ENCODE results near the gene SNTG2.
"Not testable (repeated sequence)": the region's sequence is repeated elsewhere in the genome, so short reads cannot be mapped to it uniquely, and the experiment has no call there.

The SNTG2 gene

DNA sequence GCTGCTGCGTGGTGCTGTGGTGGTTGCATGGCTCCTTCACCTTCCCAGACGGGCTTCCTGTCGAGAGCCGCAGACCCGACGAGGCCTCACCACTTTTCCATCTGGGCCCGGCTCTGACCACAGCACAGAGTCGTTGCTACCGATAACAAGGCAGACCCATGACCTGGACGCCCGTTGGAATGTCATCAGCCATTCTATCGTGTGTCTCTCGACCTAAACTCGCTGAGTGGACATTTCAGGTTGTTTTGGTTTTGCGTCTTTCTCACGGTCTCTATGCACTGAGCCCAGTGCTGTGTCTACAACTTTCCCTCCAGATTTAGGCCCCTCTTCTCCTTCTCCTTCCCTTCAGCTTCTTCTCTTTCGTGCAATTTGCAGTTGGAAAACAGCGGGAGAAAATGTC lies 257.9 kb downstream of the SNTG2 start:
- no peak for DNase-seq

DNA sequence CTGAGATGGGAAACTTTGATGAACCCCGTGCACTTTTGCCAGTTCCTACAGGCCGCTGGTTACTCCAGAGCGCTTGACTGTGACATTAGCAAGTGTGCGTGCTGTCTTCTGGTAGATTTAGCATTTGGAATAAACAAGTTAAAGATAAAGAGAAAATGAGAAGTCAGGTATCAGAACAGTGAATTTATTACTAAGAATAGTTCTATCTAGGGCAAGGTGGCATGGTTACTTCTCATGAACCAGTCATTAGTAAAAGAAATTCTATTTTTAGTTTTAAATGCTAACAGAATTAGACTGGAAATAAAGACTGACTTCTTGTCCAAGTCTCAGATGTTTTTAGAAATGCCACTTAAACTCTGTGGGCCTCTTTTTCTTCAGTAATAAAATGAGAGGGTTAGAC lies 258.6 kb downstream of the SNTG2 start:
- no peak for DNase-seq

DNA sequence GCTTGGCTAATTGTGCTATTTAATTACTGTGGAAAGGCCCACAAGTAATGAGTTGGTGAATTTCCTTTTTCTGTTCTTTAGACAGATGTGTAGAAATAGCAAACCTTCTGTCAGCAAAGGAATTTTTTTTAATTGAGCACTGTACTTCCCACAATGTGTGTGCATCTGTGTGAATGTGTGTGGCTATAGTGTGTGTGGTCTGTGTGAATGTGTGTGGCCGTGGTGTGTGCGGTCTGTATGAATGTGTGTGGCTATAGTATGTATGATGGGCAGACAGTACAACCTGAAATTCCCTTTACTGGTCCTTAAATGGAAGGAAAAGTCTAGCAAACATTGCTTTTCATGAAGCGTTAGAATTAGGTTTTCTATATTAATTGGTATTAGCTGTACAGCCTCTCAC lies 259.1 kb downstream of the SNTG2 start:
- no peak for DNase-seq

DNA sequence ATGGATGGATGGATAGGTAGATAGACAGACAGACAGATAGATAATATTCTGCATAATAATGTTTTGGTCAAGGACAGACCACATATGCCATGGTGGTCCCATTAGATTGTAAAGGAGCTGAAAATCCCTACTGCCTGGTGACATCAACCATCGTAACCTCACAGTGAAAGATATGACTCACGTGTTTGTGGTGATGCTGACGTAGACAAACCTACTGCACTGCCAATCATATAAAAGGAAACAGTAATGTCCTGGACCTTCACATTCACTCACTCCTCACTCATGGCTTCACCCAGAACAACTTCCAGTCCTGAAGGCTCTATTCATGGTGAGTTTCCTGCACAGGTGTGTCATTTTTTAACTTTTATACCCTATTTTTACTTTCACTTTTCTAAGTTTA lies 259.7 kb downstream of the SNTG2 start:
- DNase-seq, result no peak

DNA sequence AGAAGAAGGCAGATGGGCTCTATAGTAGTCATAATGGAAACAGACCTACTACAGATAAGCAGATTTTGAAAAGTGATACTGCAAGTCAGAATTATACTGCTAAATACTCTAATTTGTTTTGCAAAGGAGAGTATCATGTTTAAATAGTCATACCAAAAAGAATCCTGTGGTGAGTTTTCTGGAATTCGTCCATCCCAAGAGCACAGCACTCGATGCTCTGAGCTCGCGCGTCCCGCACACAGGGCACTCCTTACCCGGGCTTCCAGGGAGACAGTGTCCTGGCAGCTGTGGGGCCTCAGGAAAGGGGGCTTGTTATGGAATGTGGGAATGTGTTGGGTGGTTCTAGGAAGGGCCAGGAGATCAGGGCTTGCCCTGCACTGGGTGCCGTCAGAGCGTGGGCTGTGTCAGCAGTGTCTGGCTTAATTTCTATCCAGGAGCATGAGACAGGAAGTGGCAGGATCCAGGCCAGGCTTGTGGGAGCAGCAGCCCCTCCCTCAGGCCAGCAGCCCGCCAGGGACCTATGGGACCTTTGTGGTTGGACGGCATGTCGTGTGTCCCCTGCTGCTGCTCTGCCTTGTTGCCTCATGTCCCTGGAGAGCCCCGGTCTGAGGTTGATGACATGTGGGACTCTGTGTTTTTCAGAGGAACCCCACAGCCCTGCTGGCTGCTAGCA lies 269.4 kb downstream of the SNTG2 start:
- no peak for DNase-seq

DNA sequence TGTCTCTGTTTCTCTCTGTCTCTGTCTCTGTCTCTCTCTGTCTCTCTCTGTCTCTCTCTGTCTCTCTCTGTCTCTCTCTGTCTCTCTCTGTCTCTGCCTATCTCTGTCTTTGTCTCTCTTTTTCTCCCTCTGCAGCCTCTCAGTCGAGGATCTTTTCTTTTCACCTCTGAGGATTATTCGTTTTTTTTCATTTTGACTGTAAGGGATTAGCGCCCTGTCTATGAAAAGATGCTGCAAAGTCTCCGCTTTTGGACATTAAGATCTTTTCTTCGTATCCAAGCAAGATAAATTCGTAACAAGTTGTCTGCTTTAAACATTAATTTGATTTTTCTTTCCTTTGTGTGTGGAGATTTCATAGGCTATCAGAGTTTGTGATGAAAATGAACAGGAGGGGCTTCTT lies 271.4 kb downstream of the SNTG2 start:
- DNase-seq, result no peak

DNA sequence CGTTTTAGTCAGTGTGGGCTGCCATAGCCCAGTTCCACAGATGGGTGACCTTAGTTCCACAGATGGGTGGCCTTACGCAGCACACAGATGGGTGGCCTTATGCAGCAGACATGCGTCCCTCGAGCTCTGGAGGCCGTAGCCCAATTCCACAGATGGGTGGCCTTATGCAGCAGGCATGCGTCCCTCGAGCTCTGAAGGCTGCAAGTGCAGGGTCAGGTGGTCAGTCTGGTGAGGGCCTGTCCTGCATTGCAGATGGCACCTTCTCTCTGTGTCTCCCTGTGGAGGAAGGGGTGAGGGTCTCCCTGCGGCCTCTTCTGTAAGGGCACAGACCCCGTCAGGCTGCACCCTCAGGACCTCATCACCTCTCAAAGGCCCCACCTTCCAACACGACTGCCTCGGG lies 273.1 kb downstream of the SNTG2 start:
- no peak for DNase-seq

DNA sequence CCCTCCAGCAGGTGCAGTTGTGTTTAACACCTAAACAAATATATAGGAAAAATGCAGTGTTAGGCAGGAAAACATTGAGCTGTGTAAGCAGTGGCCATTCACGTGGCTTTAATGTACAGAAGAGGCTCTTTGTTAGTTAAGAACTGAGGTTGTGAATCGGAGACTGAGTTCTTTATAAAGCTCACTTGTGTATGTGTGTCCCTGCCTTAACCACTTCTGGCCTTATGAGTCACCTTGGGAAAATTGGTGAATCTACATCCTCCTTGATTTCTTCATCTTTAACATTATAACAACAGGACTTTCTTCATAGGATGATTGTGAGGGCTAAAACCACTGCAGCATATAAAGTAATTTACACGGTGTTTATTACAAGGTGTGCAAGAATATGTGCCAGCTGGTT lies 274.3 kb downstream of the SNTG2 start:
- DNase-seq, result no peak

DNA sequence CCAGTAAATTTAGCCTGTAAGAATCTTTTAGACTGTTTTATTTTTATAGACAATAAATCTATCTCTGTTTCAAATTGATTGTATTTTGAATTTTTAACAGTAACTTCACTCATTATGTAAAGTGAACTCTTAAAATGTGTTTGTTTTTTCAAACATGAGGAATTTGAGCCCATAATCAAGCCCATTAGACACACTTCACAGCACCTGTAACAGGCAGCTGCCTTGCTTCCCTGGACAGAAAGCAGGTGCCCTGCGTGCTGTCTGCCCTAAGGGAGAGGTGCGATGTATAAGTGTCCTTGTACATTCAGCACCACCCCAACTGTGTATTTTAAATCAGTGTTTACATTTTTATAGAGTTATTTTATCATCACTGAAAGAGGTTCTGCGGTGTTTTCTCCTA lies 276.1 kb downstream of the SNTG2 start:
- DNase-seq, result no peak

DNA sequence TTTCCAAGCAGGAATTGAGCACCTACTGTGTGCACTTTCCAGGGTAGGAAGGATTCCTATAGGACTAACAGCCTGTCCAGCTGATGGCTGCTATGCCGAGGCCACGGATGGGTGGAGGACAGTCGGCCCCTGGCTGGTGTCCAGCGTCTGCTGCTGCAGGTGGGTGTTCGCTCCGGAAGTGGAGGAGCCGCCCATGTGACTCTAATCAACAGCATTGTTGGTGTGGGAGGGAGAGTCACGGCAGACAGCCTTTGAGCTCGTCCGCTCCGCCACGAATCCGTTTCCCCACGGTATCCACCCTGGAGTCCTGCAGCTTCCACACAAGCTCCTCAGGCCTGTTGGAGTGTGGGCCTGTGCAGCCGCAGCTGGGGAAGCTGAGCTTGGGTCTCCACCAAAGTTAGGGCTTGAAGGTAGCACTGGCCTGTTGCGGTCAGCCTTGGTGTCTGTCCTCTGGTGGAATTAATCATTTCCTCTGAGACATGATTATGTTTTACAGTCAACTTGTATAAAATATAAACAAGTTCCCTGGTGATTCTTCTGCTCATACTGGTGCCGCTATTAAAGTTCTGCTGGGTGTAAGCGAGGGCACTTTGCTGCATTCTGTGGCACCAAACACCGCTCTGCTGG lies 276.7 kb downstream of the SNTG2 start:
- no peak for DNase-seq

DNA sequence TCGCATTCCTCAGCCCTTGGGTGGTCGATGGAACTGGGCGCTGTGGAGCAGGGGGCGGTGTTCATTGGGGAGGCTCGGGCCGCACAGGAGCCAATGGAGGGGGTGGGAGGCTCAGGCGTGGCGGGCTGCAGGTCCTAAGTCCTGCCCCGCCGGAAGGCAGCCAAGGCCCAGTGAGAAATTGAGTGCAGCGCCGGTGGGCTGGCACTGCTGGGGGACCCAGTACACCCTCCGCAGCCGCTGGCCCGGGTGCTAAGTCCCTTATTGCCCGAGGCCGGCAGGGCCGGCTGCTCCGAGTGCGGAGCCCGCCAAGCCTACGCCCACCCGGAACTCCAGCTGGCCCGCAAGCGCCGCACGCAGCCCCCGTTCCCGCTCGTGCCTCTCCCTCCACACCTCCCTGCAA lies 278.9 kb downstream of the SNTG2 start:
- not testable (repeated sequence) for DNase-seq

DNA sequence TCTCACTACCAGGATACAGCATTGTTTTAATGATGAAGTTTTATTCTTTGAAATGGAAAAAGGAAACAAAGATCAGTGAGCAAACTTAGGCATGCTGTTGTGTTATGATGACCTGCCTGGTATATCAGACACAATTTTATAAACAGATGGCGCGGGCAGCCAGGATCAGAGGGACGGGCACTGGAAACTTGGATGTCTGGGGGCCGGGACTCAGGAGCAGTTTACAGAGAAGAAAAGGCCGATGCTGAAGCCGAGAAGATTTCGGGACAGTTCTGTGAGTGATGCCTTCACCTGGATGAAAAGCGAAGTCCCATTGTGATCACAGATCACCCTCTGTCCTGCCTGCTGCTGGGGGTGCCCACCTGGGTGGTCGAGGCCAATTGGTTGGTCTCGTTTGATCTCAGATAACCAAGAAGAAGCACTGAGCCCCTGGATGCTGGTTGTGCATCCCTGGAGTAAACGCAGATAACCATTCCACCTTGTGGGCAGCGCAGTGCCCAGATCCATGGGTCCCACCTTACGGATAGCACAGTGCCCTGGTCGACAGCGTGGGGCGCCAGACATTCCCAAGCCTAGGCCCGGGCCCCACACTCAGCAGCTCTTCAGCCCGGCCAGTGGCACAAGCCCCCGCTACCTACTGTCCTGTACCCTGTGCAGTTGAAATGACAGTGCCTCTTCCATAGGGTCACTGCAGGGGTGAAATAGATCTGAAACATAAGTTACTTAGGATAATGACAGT lies 279.7 kb downstream of the SNTG2 start:
- DNase-seq, result no peak

DNA sequence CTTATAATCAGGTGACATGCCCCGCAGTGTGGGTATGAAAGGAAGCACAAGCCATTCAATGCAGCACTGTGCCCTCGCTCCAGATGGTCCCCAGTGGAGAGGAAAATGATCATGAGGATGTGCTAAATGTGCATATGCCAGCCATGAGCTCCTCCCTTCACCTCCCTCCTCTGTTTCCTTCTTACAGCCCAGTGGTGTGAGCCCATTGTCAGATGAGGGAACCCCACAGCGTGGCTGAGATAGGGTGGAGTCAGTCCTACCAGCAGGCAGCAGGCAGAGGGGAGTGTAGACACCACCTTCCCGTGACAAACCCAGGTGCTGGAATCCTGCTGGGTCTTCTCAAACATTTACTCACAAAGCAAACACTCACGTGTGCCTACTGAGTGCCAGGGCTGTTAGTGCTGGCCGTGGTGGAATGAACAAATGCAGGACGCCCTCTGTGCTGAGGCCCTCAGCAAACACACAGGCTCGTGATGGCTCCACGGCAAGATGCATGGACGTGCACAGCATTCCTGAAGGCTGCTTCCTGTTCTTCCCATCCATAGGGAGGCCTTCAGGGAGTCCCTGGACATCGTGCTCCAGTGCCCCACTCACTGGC lies 280.9 kb downstream of the SNTG2 start:
- no peak for DNase-seq

DNA sequence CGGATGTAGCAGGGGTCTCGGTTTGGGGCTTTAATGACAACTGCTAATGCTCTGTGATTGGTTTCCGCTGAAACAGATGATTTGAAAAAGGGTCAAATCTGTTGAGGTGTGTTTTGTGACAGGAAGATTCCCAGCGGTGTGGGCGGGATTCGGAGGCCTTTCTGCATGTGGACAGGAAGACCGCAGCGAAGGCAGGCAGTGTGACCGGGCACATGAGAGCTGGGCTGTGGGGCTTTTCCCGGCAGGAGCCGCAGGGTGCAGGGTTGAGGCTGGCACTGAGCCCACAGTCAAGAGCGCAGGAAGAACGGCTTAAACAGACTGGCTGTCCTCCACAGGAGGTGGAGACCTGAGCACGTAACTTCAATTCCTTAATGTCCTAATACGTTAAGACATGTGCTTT lies 282.6 kb downstream of the SNTG2 start:
- DNase-seq, result no peak

DNA sequence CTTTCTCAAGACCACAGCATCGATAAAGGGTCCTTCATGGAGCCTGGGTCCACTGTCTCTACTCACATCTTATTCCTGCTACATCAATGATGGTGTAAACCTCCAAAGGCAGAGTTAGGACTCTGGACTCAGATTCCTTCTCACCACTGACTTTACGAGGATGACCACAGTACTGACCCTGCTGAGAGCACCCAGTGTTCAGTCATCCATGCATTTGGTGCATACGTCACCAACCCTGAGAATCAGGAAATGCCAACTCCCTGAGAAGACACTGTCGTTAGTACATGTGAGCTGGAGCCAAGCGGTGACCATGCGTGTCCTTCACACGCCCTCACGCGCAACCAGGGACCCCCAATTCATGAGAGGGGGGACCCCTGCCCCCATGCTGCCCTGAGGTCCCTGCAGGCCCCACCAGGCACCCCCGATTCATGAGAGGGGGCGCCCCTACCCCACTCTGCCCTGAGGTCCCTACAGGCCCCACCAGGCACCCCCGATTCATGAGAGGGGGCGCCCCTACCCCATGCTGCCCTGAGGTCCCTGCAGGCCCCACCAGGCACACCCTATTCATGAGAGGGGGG lies 284.2 kb downstream of the SNTG2 start:
- no peak for DNase-seq

DNA sequence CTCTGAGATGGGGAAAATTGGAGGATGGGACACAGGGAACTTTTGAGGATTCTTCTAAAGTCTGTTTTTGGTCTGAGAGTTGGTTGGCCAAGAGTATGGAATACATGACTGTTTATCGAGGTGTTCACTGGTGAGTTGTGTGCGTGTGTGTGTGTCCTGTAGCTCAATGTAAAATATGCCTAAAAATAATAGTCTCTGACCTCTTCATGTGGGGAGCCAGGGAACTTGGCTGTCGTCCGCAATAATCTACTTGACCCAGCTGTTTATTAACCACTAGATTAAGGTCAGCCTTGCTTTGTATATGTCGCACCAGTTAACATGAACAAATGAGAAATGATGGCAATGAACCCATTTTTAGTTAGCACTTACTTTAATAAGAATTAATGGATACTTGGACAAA lies 285.2 kb downstream of the SNTG2 start:
- DNase-seq, result no peak

DNA sequence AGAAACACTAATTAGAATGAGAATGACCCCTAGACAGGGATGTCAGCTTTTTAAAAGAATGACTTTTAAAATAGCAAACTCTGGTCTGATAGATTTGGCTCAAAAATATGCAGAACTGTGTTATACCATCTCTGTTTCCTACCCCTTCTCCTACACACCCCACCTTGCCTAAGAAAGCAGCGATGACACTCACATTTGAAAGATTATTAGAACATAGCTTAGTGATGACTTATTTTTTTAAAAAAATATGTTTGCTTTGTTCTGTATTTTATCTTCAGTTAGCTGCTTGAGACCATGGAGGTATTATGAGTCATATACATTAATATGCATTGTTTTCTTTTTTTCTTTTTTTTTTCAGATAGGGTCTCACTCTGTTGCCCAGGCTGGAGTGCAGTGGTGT lies 286.0 kb downstream of the SNTG2 start:
- no peak for DNase-seq

DNA sequence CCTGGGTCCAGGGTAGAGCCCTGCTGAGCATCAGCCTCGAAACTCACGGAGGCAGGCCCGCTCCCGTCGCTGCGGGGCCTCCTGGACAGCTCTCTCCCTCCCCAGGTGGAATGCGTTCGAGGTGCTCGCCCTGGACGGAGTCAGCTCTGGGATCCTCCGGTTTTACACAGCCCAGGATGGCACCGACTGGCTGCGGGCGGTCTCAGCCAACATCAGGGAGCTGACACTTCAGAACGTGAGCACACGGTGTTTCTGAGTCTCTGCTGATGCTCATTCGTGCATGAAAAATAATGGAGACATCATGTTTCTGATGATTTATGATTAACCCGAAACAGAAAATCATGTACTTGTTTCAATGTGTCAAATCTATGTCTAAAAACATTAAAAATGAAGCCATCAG lies 287.1 kb downstream of the SNTG2 start:
- DNase-seq, result no peak

DNA sequence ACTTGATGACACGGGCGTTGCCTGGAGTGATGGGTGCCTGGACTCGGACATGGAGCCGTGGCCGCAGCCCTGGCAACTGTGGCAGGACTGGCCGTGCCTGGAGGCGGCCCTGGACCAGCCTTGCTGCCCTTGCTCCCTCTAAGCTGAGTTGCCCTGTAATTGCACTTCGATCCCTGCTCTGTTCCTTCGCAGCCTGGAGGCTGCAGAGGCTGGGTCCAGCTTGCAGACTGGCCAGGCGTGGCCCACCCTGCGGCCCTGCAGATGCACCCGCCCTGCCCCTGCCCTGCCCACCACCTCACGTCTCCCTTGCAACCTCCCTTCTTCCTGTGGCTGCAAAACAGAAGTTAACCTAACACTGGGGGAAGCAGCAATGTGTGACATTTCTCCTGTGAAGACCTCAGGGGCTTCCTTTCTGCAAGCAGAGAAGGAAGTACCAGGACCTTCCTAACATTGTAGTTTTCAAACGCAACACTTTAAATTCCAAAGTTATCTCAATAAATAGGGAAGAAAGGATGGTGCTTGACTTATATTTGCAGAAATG lies 288.0 kb downstream of the SNTG2 start:
- no peak for DNase-seq

DNA sequence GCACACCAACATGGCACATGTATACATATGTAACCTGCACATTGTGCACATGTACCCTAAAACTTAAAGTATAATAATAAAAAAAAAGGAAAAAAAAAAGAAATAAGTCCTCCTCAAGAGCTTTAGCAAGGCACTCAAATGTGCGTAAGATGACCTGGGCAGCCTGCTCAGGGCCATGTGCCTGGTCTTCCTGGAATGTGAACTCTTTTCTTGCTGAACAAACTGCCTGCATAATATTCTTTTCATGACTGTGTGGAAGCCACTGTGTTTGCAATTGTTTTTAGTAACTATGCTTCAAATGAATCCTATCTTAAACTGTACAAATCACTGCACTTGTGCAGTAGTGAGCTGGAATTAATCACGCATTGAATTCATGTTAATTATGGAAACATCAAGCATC lies 294.5 kb downstream of the SNTG2 start:
- no peak for DNase-seq

DNA sequence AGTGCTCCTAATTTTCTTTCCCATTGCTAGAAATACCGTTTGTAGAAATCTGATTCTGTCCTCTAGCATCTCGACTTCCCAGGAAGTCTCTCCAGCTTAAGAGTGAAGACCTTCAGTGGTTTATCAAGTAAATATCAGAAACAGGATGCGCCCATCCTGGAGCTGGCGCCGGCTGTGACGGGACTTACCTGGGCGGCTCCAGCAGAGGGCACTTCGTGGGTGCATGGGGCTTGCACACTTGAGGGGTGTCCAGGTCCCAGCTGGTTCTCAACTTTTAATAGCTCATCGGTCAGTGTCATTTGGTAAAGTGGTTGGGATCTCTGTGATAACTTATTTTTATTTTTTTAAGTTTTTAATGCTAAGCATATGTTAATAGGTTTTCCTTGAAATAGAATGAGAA lies 295.6 kb downstream of the SNTG2 start:
- DNase-seq, result no peak

DNA sequence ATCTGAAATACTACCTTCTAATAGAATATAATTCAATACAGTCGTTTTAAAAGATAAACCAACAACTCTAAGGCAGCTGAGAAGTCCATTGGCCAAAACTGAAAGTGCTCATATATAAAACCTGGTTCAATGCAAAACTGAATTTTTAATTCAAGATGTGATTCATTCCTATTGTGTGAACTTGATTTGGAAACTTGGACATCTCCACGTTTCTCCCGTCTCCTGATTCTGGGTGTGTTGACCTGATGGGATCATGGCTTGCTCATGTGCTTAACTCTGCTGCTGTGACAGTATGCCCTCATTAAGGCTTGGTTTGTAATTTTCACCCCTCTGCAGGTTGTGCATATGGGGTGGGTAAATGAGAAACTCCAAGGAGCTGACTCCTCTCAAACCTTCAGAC lies 296.3 kb downstream of the SNTG2 start:
- DNase-seq, result no peak

DNA sequence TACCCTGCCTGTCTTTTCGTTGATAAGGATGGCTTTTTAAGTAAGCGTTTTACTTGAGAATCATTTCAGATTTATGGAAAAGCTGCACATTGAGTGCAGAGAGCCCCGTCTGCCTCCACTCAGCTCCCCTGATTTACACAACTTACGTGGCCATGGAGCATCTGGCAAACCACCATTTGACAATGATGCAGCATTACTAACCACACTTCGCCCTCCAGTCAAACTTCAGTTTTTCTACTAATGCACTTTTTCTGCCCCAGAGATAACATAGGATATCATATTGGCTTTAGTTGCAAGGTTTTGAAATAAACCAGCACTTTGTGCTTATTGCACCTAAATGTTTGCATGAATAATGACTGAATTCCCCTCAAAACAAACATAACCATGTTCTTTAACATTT lies 297.5 kb downstream of the SNTG2 start:
- DNase-seq, result no peak

Data from activated CD4-positive, alpha-beta T cell treated with anti-CD3 and anti-CD28 coated beads for 48 hours (primary cell).